RWPE2 (cell line): Measurements from ENCODE around the gene PLXND1.

ENCODE experiments used
- ATAC-seq: fragments of 200-7000 bp; cut with Tn5 transposase; 3 replicates; pipeline ENCODE4 v1.9.1; 2021; ENCODE audit warnings: low read depth
- DNase-seq: peaks from one replicate; pipeline ENCODE4 v3.0.0-alpha.2; 2020; ENCODE audit warnings: low spot score
- H3K27ac ChIP-seq: fragments of 450-650 bp; 2 replicates; pipeline ENCODE4 v1.5.1; 2017; ENCODE audit warnings: mild to moderate bottlenecking; ENCODE audit not compliant: poor library complexity, severe bottlenecking
- H3K27me3 ChIP-seq: fragments of 250-450 bp; sonication (Bioruptor Pico); 2 replicates; pipeline ENCODE4 v1.5.1; 2021; ENCODE audit warnings: mild to moderate bottlenecking, moderate library complexity; ENCODE audit not compliant: insufficient read depth, poor library complexity, severe bottlenecking
- H3K36me3 ChIP-seq: fragments of 250-450 bp; sonication (Bioruptor Pico); 2 replicates; pipeline ENCODE4 v1.5.1; 2020; ENCODE audit warnings: low read depth, mild to moderate bottlenecking, moderate library complexity
- H3K4me1 ChIP-seq: fragments of 250-450 bp; sonication (Bioruptor Pico); 2 replicates; pipeline ENCODE4 v1.5.1; 2021; ENCODE audit warnings: mild to moderate bottlenecking, moderate library complexity; ENCODE audit not compliant: insufficient read depth, poor library complexity, severe bottlenecking
- H3K4me3 ChIP-seq: fragments of 250-450 bp; sonication (Bioruptor Pico); 2 replicates; pipeline ENCODE4 v1.5.1; 2021; ENCODE audit warnings: mild to moderate bottlenecking, moderate library complexity; ENCODE audit not compliant: severe bottlenecking
- H3K9me3 ChIP-seq: fragments of 250-450 bp; sonication (Bioruptor Pico); 2 replicates; pipeline ENCODE4 v1.5.1; 2021; ENCODE audit warnings: mild to moderate bottlenecking, moderate library complexity; ENCODE audit not compliant: severe bottlenecking
- CTCF ChIP-seq: fragments of 450-650 bp; IDR thresholded peaks from one replicate; pipeline ENCODE4 v1.5.1; 2017; ENCODE audit warnings: mild to moderate bottlenecking, moderate library complexity; ENCODE audit not compliant: poor library complexity, severe bottlenecking

The PLXND1 gene, protein sequence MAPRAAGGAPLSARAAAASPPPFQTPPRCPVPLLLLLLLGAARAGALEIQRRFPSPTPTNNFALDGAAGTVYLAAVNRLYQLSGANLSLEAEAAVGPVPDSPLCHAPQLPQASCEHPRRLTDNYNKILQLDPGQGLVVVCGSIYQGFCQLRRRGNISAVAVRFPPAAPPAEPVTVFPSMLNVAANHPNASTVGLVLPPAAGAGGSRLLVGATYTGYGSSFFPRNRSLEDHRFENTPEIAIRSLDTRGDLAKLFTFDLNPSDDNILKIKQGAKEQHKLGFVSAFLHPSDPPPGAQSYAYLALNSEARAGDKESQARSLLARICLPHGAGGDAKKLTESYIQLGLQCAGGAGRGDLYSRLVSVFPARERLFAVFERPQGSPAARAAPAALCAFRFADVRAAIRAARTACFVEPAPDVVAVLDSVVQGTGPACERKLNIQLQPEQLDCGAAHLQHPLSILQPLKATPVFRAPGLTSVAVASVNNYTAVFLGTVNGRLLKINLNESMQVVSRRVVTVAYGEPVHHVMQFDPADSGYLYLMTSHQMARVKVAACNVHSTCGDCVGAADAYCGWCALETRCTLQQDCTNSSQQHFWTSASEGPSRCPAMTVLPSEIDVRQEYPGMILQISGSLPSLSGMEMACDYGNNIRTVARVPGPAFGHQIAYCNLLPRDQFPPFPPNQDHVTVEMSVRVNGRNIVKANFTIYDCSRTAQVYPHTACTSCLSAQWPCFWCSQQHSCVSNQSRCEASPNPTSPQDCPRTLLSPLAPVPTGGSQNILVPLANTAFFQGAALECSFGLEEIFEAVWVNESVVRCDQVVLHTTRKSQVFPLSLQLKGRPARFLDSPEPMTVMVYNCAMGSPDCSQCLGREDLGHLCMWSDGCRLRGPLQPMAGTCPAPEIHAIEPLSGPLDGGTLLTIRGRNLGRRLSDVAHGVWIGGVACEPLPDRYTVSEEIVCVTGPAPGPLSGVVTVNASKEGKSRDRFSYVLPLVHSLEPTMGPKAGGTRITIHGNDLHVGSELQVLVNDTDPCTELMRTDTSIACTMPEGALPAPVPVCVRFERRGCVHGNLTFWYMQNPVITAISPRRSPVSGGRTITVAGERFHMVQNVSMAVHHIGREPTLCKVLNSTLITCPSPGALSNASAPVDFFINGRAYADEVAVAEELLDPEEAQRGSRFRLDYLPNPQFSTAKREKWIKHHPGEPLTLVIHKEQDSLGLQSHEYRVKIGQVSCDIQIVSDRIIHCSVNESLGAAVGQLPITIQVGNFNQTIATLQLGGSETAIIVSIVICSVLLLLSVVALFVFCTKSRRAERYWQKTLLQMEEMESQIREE (N-terminal part only)

GRCh38 chr3:129606636-129607390, at the start of gene PLXND1:
Gene PLXND1, minus strand, starts transcription at chr3:129606676. Its CDS starts 37 bp downstream, at chr3:129606639.
- Histone ChIP-seq H3K27ac (no peak within 1 kb of the TSS), H3K4me1 (no peaks in the 10 kb centered on the region), H3K9me3 (no peaks in the 10 kb centered on the region), H3K4me3 (peak within 1 kb of the TSS; percentile 46), H3K36me3 (no peaks in the 10 kb centered on the region), H3K27me3 (peaks cover 16% of the 10 kb centered on the region)
- ATAC-seq (peak; percentile 42), DNase-seq (no peak)
- TF ChIP-seq CTCF = no peak

- Histone ChIP-seq H3K36me3 (peaks cover 24% of the 10 kb centered on the region), H3K27ac (peak overlapping the region; percentile 98), H3K4me3 (no peak overlapping the region), H3K9me3 (no peaks in the 10 kb centered on the region), H3K4me1 (peaks cover 43% of the 10 kb centered on the region), H3K27me3 (no peaks in the 10 kb centered on the region)
- DNase-seq = no peak
- ATAC-seq = no peak
- no peak for TF ChIP-seq CTCF
Observed at GRCh38 chr3:129655291-129655700, 48.8 kb upstream of the PLXND1 start.

GRCh38 chr3:129654131-129654530, 47.7 kb upstream of the PLXND1 start:
- TF ChIP-seq CTCF = no peak
- Histone ChIP-seq H3K9me3 (no peaks in the 10 kb centered on the region), H3K4me1 (peaks cover 46% of the 10 kb centered on the region), H3K27me3 (no peaks in the 10 kb centered on the region), H3K27ac (peak overlapping the region; percentile 98), H3K36me3 (peaks cover 28% of the 10 kb centered on the region), H3K4me3 (no peak overlapping the region)
- DNase-seq = no peak
- no peak for ATAC-seq

DNA sequence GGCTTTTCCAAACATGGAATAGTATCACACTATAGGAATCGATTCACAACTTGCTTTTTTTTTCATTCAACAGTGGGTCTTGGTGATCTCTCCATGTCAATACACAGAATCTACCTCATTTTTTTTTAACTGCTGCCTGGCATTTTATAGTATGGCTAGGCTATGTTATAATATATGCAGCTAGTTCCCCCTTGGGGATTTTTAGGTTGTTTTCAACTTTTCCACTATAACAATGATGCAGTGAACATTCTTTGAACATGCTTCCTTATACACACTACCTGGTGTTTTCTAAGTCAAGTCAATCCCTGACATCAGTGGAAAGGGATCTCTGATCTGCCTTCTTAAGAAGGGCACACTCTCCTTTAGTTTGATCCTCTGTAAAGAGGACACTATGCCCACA, 46.5 kb upstream of the PLXND1 start:
- H3K9me3 ChIP-seq = no peaks in the 10 kb centered on the region
- H3K4me1 ChIP-seq = peaks cover 40% of the 10 kb centered on the region
- DNase-seq (no peak), ATAC-seq (no peak)
- H3K36me3 ChIP-seq = peaks cover 28% of the 10 kb centered on the region
- peak overlapping the region; percentile 98 for H3K27ac ChIP-seq
- no peaks in the 10 kb centered on the region for H3K27me3 ChIP-seq
- no peak for TF ChIP-seq CTCF
- no peak overlapping the region for H3K4me3 ChIP-seq
